22Rv1 (cell line): ENCODE measurements around the gene HPGDS.
"Not testable (repeated sequence)": the region's sequence is repeated elsewhere in the genome, so short reads cannot be mapped to it uniquely, and the experiment has no call there.

Source experiments
- H3K27ac ChIP-seq: fragments of 450-650 bp; 2 replicates; pipeline ENCODE4 v1.5.1; 2017
- ZFX ChIP-seq: fragments of 450-650 bp; IDR thresholded peaks from 2 replicates; pipeline ENCODE4 v1.6.1; 2017; ENCODE audit warnings: antibody characterized with exemption, borderline replicate concordance
- TF ChIP-seq, protein P1 (sequence below): fragments of 450-650 bp; IDR thresholded peaks from 2 replicates; pipeline ENCODE4 v1.5.1; 2017; ENCODE audit warnings: mild to moderate bottlenecking

Gene HPGDS

GRCh38 chr4:94329933-94330332, 12.7 kb downstream of the HPGDS start:
- no peak for TF ChIP-seq ZFX
- TF ChIP-seq, protein P1, sequence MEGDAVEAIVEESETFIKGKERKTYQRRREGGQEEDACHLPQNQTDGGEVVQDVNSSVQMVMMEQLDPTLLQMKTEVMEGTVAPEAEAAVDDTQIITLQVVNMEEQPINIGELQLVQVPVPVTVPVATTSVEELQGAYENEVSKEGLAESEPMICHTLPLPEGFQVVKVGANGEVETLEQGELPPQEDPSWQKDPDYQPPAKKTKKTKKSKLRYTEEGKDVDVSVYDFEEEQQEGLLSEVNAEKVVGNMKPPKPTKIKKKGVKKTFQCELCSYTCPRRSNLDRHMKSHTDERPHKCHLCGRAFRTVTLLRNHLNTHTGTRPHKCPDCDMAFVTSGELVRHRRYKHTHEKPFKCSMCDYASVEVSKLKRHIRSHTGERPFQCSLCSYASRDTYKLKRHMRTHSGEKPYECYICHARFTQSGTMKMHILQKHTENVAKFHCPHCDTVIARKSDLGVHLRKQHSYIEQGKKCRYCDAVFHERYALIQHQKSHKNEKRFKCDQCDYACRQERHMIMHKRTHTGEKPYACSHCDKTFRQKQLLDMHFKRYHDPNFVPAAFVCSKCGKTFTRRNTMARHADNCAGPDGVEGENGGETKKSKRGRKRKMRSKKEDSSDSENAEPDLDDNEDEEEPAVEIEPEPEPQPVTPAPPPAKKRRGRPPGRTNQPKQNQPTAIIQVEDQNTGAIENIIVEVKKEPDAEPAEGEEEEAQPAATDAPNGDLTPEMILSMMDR = no peak
- H3K27ac ChIP-seq = no peak overlapping the region

- no peak overlapping the region for H3K27ac ChIP-seq
- TF ChIP-seq, protein P1 = no peak
- no peak for TF ChIP-seq ZFX
Observed at GRCh38 chr4:94325835-94326234, 16.8 kb downstream of the HPGDS start.

DNA sequence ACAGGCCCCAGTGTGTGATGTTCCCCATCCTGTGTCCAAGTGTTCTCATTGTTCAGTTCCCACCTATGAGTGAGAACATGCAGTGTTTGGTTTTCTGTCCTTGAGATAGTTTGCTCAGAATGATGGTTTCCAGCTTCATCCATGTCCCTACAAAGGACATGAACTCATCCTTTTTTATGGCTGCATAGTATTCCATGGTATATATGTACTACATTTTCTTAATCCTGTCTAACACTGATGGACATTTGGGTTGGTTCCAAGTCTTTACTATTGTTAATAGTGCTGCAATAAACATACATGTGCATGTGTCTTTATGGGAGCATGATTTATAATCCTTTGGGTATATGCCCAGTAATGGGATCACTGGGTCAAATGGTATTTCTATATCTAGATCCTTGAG, 22.7 kb downstream of the HPGDS start:
- H3K27ac ChIP-seq = not testable (repeated sequence)

- H3K27ac ChIP-seq = no peak overlapping the region
- TF ChIP-seq, protein P1 = no peak
- TF ChIP-seq ZFX = no peak
Observed at GRCh38 chr4:94307231-94307871, 35.3 kb downstream of the HPGDS start.

DNA sequence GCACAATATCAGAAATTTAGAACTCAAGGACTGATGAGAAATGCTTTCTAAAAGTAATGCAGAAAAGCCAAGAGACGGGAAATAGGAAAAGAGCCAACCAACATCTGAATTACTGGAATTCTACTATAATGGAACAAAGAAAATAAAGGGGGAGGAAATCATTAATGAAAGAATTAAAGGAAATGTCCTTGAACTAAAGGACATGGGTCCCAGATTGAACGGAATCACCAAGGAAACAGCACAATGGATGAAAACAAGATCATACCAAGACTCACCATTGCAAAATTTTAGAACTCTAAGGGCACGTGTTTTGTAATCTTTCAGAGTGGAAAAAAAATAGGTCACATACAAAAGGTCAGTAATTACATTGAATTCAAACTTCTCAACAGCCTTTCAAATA, 35.9 kb downstream of the HPGDS start:
- TF ChIP-seq ZFX = no peak
- TF ChIP-seq, protein P1 = no peak
- no peak overlapping the region for H3K27ac ChIP-seq

DNA sequence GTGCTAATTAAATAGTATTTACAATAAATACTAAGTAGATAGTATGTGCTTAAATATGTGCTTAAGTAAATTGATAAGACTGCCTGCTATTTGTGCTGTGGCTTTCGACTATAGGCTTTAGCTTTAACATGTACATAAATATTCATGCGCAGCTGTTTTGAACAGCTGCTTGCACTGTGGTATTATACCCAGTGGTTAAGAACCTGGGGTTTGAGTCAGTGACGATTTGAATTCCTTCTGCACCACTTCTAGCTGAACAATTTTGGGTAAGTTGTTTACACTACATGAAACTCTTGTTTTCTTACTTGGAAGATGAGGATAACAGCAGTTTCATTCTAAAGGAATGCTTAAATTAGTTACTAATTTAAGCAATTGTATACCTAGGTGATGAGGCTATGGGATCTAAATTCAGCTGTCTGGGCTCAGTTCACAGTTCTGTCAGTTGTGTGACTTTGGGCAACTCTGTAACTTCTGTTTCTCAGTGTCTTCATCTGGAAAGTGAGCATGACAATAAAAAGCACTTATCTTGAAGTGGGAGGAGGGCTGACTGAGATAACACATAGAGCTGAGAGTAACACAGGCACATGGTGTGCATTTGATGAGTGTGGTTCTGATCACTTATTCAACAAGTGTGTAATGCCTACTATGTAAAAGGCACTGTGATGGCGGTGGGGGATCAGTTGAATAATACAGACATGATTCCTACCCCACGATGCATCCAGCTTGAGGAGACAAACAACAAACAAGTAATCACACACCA, 37.0 kb downstream of the HPGDS start:
- no peak for TF ChIP-seq ZFX
- TF ChIP-seq, protein P1 = no peak
- H3K27ac ChIP-seq = no peak overlapping the region

- H3K27ac ChIP-seq = no peak overlapping the region
- no peak for TF ChIP-seq ZFX
- TF ChIP-seq, protein P1 = peak; percentile 88
Observed at GRCh38 chr4:94304365-94304971, 38.2 kb downstream of the HPGDS start.
